Endothelial cell of umbilical vein (primary cell): ENCODE measurements around the gene DGKD. TPM values are rescaled to one million over a fixed set of nuclear protein-coding genes. Genes with fewer than 3 reads are reported as not detected.

Experiments
- BruUV-seq: library from RNA; stranded (reverse); fragments of 400-500 nt; replicated peaks from 2 replicates; lab custom pipeline; 2021; lab: Mats Ljungman, UMichigan
- CTCF ChIA-PET: fragments of 300-600, 350-600 bp; sonication (Branson Sonifier 250); formaldehyde crosslinking; loops from one replicate; lab custom pipeline; 2021; ENCODE audit warnings: antibody characterized with exemption, inconsistent platforms; lab: Charles Lee
- POLR2A ChIA-PET: fragments of 300-600, 350-600 bp; sonication (Branson Sonifier 250); formaldehyde crosslinking; loops from one replicate; lab custom pipeline; 2021; ENCODE audit warnings: antibody characterized with exemption, inconsistent platforms; lab: Charles Lee
- DNase-seq: peaks from one replicate; pipeline ENCODE4 v3.0.0-alpha.2; 2011; ENCODE audit warnings: low read depth, low spot score
- FAIRE-seq: peaks from 2 replicates; lab custom pipeline; 2011; peaks lifted over from hg19 to GRCh38; lab: Jason Lieb, UNC
- H2AFZ ChIP-seq: 2 replicates; pipeline ENCODE4 v1.6.0; 2012; ENCODE audit warnings: low read depth, low read length, control low read depth, inconsistent platforms
- H3K27ac ChIP-seq: 2 replicates; pipeline ENCODE4 v1.5.1; 2011; ENCODE audit warnings: low read depth, mild to moderate bottlenecking, control low read depth, low read length, moderate library complexity; ENCODE audit not compliant: insufficient read depth
- H3K27me3 ChIP-seq, 2 experiments: 2 replicates each; pipeline versions ENCODE4 v1.6.0 to v1.6.1; 2011; ENCODE audit warnings: low read length in 2 of 2, mixed read lengths in 1 of 2; ENCODE audit not compliant: control insufficient read depth in 2 of 2, insufficient read depth in 2 of 2
- H3K36me3 ChIP-seq, 2 experiments: 2 replicates in 1 of 2; 3 replicates in 1 of 2; pipeline ENCODE4 v1.5.1; 2011; ENCODE audit warnings: low read length in 2 of 2, mild to moderate bottlenecking in 1 of 2, moderate library complexity in 1 of 2; ENCODE audit not compliant: control insufficient read depth in 2 of 2, insufficient read depth in 2 of 2; ENCODE audit errors: extremely low read depth in 1 of 2
- H3K4me1 ChIP-seq: 3 replicates; pipeline ENCODE4 v1.5.1; 2011; ENCODE audit warnings: mild to moderate bottlenecking, low read length; ENCODE audit not compliant: control insufficient read depth, insufficient read depth; ENCODE audit errors: extremely low read depth
- H3K4me2 ChIP-seq: 2 replicates; pipeline ENCODE4 v1.6.1; 2011; ENCODE audit warnings: low read length, control low read depth, mixed read lengths; ENCODE audit not compliant: insufficient read depth
- H3K4me3 ChIP-seq, 3 experiments: fragments of 200-600 bp in 1 of 3; sonication (generic), shearing (Covaris generic) in 1 of 3; replicated peaks in 1 of 3; 2 replicates each; pipeline ENCODE4 v1.5.1; 2011 to 2016; ENCODE audit warnings: control low read depth in 3 of 3, low read length in 3 of 3, mild to moderate bottlenecking in 2 of 3, inconsistent platforms in 1 of 3, low read depth in 1 of 3, moderate library complexity in 1 of 3; ENCODE audit not compliant: insufficient read depth in 1 of 3
- H3K79me2 ChIP-seq: 2 replicates; pipeline ENCODE4 v1.6.0; 2012; ENCODE audit warnings: low read length, inconsistent platforms; ENCODE audit not compliant: control insufficient read depth, insufficient read depth
- H3K9ac ChIP-seq: replicated peaks from 2 replicates; pipeline ENCODE3; 2011; ENCODE audit warnings: low read length, control low read depth; ENCODE audit not compliant: insufficient read depth; ENCODE audit errors: extremely low read depth
- H3K9me1 ChIP-seq: replicated peaks from 3 replicates; pipeline ENCODE4 v1.6.0; 2011; ENCODE audit warnings: mild to moderate bottlenecking, low read length; ENCODE audit not compliant: control insufficient read depth, insufficient read depth; ENCODE audit errors: extremely low read depth
- H3K9me3 ChIP-seq: replicated peaks from 2 replicates; pipeline ENCODE4 v1.5.1; 2012; ENCODE audit warnings: low read length, inconsistent platforms; ENCODE audit not compliant: control insufficient read depth, insufficient read depth
- H4K20me1 ChIP-seq: replicated peaks from 2 replicates; pipeline ENCODE3; 2011; ENCODE audit warnings: mild to moderate bottlenecking, low read length; ENCODE audit not compliant: control insufficient read depth, insufficient read depth; ENCODE audit errors: extremely low read depth
- FOS ChIP-seq: IDR thresholded peaks from 2 replicates; pipeline ENCODE4 v1.6.1; 2011; ENCODE audit warnings: mild to moderate bottlenecking, low read length, moderate library complexity, borderline replicate concordance; ENCODE audit not compliant: insufficient read depth
- GATA2 ChIP-seq: IDR thresholded peaks from 2 replicates; pipeline ENCODE4 v1.7.0; 2011; ENCODE audit warnings: low read depth, mild to moderate bottlenecking, moderate library complexity, mixed read lengths, low read length; ENCODE audit not compliant: insufficient read length, insufficient read depth
- MYC ChIP-seq: IDR thresholded peaks from one replicate; pipeline ENCODE4 v1.6.1; 2011; ENCODE audit warnings: mild to moderate bottlenecking, low read depth, low read length
- POLR2A ChIP-seq: IDR thresholded peaks from 2 replicates; pipeline ENCODE4 v1.6.1; 2012; ENCODE audit warnings: low read depth, mild to moderate bottlenecking, control low read depth, low read length
- POLR2AphosphoS5 ChIP-seq: IDR thresholded peaks from 2 replicates; pipeline ENCODE4 v1.6.1; 2012; ENCODE audit warnings: low read depth, mild to moderate bottlenecking, control low read depth, low read length, moderate library complexity; ENCODE audit not compliant: insufficient read depth
- dilution Hi-C: fragments of 300-500 bp; cut with MboI; formaldehyde crosslinking; loops from one replicate; pipeline ENCODE4 v1.15.0; 2019; ENCODE audit warnings: low sequenced_read_pairs; ENCODE audit not compliant: extremely low pct_ligation_motif_present
- intact Hi-C: fragments of 100-400 bp; cut with micrococcal nuclease; formaldehyde crosslinking; loops from one replicate; pipeline ENCODE4 v1.10.0; 2022
- polyA plus RNA-seq, 4 experiments: library from polyadenylated mRNA; depleted of rRNA in 3 of 4; stranded (reverse) in 3 of 4; unstranded in 1 of 4; fragments of >200 nt; gene quantifications; 2 replicates each; pipeline versions ENCODE4 v1.2.1 to v1.2.3, GENCODE V29; 2011 to 2012; ENCODE audit warnings: missing spikeins in 1 of 4
- total RNA-seq: library from RNA; stranded (reverse); gene quantifications from 2 replicates; pipeline ENCODE4 v1.2.3, GENCODE V29; 2021
- TF ChIP-seq, protein P1 (sequence below): IDR thresholded peaks from 2 replicates; pipeline ENCODE4 v1.6.1; 2011; ENCODE audit not compliant: insufficient read depth, insufficient read length
- TF ChIP-seq, protein P2 (sequence below), 2 donors: IDR thresholded peaks; 1 replicate in 1 of 2; 2 replicates in 1 of 2; pipeline ENCODE4 v1.5.1; 2011; ENCODE audit warnings: low read length in 2 of 2, mild to moderate bottlenecking in 2 of 2, moderate library complexity in 2 of 2, control low read depth in 1 of 2, inconsistent platforms in 1 of 2, low read depth in 1 of 2; ENCODE audit not compliant: insufficient read depth in 1 of 2; ENCODE audit errors: extremely low read depth in 1 of 2

DGKD gene
- total and polyA plus RNA-seq, 2 donors (not counting 3 experiments of a cell fraction or from before 2014, with no cell fraction given) = 10.8 to 36.6 TPM

DNA sequence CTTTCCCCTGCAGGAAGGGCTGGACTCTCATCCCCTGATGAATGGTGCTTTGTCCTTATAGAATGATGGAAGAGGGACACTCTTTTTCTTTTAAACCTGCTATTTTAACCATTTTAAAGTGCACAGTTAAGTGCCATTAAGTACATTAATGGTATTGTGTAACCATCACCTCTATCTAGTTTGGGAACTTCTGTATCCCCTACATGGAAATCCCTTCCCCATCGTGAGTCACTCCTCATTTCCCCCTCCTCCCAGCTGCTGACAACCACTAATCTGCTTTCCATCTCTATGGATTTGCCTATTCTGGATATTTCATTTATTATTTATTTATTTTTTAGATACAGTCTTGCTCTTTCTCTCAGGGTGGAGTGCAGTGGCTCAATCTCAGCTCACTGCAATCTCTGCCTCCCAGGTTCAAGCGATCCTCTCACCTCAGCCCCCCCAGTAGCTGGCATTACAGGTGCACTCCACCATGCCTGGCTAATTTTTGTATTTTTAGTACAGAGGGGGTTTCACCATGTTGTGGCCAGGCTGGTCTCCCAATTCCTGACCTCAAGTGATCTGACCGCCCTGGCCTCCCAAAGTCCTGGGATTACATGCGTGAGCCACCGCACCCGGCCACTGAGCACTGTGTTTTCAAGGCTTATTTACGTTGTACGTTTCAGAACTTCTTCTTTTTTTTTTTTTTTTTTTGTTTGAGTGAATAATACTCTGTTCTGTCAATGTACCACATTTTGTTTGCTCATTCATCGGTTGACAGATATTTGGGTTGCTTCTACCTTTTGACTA lies 15.8 kb downstream of the DGKD start:
- H4K20me1 ChIP-seq = no peaks in the 10 kb centered on the region
- no peak overlapping the region for H3K9ac ChIP-seq
- H3K4me3 ChIP-seq = no peak overlapping the region
- TF ChIP-seq, protein P1, sequence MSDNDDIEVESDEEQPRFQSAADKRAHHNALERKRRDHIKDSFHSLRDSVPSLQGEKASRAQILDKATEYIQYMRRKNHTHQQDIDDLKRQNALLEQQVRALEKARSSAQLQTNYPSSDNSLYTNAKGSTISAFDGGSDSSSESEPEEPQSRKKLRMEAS = no peak
- TF ChIP-seq MYC (no peak), GATA2 (no peak), POLR2A (no peak), POLR2AphosphoS5 (no peak), FOS (no peak)
- TF ChIP-seq, protein P2, sequence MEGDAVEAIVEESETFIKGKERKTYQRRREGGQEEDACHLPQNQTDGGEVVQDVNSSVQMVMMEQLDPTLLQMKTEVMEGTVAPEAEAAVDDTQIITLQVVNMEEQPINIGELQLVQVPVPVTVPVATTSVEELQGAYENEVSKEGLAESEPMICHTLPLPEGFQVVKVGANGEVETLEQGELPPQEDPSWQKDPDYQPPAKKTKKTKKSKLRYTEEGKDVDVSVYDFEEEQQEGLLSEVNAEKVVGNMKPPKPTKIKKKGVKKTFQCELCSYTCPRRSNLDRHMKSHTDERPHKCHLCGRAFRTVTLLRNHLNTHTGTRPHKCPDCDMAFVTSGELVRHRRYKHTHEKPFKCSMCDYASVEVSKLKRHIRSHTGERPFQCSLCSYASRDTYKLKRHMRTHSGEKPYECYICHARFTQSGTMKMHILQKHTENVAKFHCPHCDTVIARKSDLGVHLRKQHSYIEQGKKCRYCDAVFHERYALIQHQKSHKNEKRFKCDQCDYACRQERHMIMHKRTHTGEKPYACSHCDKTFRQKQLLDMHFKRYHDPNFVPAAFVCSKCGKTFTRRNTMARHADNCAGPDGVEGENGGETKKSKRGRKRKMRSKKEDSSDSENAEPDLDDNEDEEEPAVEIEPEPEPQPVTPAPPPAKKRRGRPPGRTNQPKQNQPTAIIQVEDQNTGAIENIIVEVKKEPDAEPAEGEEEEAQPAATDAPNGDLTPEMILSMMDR (IDR thresholded peaks at IDR 0.05; ENCODE audit: extremely low read depth in 1 of 2, insufficient read depth in 1 of 2, low read depth in 1 of 2, low read length in 2 of 2) = no peak
- H3K9me3 ChIP-seq = no peaks in the 10 kb centered on the region
- H3K36me3 ChIP-seq = no peaks in the 10 kb centered on the region
- intact Hi-C loops (no loop called here), dilution Hi-C loops (no loop called here)
- FAIRE-seq (no peak), DNase-seq (no peak)
- BruUV-seq = no TSS peak
- no peak overlapping the region for H2AFZ ChIP-seq
- no peak overlapping the region for H3K27ac ChIP-seq
- H3K4me2 ChIP-seq = no peak overlapping the region
- ChIA-PET POLR2A (no interaction called here), CTCF (interaction anchor here (0.6 to 1.3 kb wide), 3 partner anchors 13 to 73 kb away, joined by 3 read pairs; no protein-coding TSS in a partner anchor)
- H3K27me3 ChIP-seq = no peaks in the 10 kb centered on the region
- H3K9me1 ChIP-seq = no peaks in the 10 kb centered on the region
- no peaks in the 10 kb centered on the region for H3K4me1 ChIP-seq
- no peaks in the 10 kb centered on the region for H3K79me2 ChIP-seq
